ENCODE results near the gene FUT8.

Gene FUT8

DNA sequence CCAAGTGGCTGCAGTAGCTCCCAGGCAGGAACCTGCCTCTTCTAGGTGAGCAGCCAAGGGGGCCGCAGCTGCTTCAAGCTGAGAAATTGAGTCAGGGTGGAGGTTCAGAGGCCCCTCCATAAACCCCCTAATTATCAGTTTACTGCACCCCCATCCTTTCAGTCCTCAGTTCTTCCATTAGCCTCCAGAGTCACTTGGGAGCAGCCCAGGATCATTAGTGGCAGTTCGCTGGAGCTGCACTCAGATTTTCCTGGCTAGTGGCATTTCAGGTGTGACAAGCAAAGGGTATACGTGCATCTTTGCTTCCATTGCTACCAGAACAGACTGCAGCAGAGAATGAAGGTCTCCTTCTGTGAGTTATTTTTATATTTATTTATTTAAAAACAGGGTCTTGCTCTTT lies 358.7 kb downstream of the FUT8 start:
- in situ Hi-C loops (cut with HindIII; ENCODE audit: low pct_ligation_motif_present, low pct_unique_long_range_greater_than_20kb, low sequenced_read_pairs), result no loop called here
- DNase-seq, result no peak

DNA sequence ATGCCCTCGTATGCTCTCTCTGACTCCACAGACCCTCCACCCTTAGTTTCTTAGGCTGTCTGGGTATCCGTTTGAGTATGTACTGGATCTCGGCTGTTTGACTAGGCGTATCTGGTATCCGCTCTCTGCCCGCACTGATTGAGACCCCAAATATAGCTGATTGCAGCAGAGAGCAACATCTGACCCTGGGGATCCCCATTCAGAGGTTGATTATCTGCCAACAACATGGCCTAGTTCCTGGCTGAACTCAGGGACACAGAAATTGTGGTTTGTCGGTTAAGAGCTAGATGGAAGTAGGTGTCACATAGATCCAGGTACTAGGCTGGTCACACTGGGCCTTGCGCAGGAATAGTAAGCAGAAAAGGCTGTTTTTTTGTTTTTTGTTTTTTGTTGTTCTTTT lies 359.9 kb downstream of the FUT8 start:
- DNase-seq, result no peak
- in situ Hi-C loops (cut with HindIII; ENCODE audit: low pct_ligation_motif_present, low pct_unique_long_range_greater_than_20kb, low sequenced_read_pairs), result no loop called here

DNA sequence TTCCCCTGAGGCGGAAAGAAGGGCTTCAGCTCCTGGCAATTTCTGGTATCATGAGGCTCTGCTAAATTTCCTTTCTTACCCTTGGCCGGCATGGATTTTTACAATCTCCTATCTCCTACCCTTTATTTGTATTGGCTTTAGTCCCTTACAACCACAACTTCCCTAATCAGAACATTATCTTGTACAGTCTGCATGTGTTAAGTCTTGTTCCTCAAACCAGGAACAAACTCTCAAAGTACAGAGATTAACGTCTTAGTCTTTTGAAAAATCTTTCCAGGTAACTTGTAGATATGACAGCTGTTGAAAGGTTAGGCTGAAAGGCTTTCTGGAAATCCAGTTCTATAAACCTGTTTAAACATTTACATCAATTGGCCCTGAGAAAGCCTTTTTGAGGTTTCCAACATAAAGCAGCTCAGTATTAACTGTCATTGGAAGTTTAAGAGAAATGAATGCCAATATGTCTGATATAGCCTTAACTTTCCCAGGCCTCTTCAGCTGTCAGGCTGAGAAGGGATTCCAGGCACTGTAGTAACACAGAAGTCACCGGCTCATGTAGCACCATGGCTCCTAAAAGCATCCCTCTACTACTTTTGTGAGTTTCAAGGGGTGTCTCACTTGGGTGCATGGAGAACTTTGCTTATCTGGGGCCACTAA lies 360.5 kb downstream of the FUT8 start:
- in situ Hi-C loops (cut with HindIII; ENCODE audit: low pct_ligation_motif_present, low pct_unique_long_range_greater_than_20kb, low sequenced_read_pairs), result no loop called here
- no peak for DNase-seq

GRCh38 chr14:65774041-65774440 lies 361.5 kb downstream of the FUT8 start:
- in situ Hi-C loops (cut with HindIII; ENCODE audit: low pct_ligation_motif_present, low pct_unique_long_range_greater_than_20kb, low sequenced_read_pairs), result no loop called here
- DNase-seq, result no peak

DNA sequence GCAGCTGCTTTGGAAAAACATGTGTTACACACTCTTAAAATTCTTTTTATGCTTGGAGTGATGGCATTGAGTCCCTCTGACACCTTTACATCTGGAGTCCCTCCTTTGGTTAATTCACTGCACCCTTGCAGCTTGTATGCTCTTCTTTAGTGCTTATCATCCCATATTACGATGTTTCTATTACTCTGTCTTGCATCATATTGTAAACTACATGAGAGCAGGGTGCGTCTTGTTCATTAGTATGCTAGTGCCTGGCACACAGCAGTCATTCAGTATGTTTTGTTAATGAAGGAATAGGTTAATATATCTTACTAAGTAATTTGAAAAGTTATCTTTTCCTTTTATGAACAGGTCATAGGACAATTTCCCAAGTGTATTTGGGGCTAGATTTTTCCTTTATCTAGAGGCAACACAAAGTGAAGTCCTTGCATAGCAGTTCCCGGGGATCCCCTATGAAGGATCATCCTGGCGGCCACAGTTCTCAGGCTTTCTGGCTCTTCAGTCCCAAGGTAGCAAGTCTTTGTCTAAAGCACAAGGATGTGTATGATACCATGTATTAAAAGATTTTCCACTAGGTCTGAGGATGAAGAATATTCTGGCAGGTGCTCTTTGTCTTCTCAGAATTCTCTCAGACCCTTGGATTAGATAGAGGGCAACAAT lies 363.8 kb downstream of the FUT8 start:
- no peak for DNase-seq
- in situ Hi-C loops (cut with HindIII; ENCODE audit: low pct_ligation_motif_present, low pct_unique_long_range_greater_than_20kb, low sequenced_read_pairs), result no loop called here

- DNase-seq, result no peak
- in situ Hi-C loops (cut with HindIII; ENCODE audit: low pct_ligation_motif_present, low pct_unique_long_range_greater_than_20kb, low sequenced_read_pairs), result no loop called here
Observed at GRCh38 chr14:65780566-65780965, 368.0 kb downstream of the FUT8 start.

DNA sequence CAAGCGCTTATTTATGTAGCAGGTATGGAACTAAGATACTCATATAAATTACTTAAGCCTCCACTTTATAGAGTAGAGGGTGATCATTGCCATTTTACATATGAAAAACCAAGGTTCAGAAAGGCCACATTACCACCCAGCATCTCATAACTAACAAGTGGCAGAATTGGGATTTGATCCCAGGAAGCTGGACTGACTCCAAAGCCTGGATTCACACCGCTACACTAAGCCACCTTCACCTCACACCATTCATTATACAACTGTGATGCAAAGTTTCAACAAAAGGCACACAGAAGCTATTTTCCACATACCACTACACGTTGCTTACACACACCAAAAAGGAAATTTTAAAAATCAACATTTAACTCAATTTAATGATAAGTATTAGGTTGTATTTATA lies 370.6 kb downstream of the FUT8 start:
- in situ Hi-C loops (cut with HindIII; ENCODE audit: low pct_ligation_motif_present, low pct_unique_long_range_greater_than_20kb, low sequenced_read_pairs), result no loop called here
- DNase-seq, result no peak

DNA sequence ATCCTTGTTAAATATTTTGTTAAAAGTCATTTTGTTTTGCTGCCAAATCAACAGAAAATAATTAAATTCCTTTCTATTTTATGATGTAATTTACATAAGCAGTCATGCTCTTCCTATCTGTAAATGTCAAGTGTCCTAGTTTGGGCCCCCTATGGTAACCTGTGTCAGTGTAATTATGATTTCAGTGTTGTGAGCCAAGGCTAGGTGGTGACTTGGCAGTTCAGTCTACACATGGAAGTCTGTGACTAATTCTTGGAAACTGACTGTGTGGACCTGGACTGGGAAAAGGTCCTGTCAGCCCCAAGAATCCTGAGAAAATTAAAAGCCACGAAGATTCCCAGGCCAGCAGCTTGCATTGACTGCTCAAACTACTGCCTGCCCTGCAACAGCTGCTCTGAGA lies 371.0 kb downstream of the FUT8 start:
- in situ Hi-C loops (cut with HindIII; ENCODE audit: low pct_ligation_motif_present, low pct_unique_long_range_greater_than_20kb, low sequenced_read_pairs), result no loop called here
- DNase-seq, result no peak

DNA sequence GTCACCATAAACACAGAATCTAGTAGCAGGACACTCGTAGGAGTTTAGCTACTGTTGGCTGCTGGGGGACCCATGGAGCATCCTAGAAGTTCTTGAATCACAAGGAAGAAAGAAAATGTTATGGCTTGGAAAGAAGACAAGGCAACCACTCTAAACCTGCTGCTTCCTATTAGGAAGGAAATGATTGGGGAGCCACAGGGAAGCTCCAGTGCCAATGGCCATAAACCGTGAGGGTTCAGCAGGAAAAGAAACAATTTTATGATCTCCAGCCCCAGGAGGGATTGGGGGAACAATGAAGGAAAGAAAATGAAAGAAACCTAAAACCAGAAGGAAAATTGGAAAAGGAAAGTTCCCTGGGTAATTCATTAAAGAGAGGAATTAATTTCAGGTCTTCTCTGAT lies 372.0 kb downstream of the FUT8 start:
- in situ Hi-C loops (cut with HindIII; ENCODE audit: low pct_ligation_motif_present, low pct_unique_long_range_greater_than_20kb, low sequenced_read_pairs), result no loop called here

DNA sequence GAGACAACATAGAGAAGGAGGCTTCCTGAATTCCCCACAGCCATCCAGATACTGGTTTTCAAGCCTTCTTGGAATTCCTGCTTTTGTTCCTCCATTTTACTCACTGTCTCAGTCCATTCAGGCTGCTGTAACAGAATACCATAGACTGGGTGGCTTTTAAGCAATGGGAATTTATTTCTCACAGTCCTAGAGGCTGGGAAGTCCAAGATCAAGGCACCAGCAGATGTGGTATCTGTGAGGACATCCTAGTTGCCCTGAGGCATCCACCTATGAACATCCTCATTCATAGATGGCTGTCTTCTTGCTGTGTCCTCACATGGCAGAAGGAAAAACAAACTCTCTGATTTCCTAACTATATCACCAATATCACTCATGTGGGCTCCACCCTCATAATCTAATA lies 374.9 kb downstream of the FUT8 start:
- in situ Hi-C loops (cut with HindIII; ENCODE audit: low pct_ligation_motif_present, low pct_unique_long_range_greater_than_20kb, low sequenced_read_pairs), result no loop called here
- no peak for DNase-seq

More for the DNA sequence above, 372.0 kb downstream of the FUT8 start:
- no peak for DNase-seq

- DNase-seq, result no peak
- in situ Hi-C loops (cut with HindIII; ENCODE audit: low pct_ligation_motif_present, low pct_unique_long_range_greater_than_20kb, low sequenced_read_pairs), result no loop called here
Observed at GRCh38 chr14:65788876-65789275, 376.3 kb downstream of the FUT8 start.

DNA sequence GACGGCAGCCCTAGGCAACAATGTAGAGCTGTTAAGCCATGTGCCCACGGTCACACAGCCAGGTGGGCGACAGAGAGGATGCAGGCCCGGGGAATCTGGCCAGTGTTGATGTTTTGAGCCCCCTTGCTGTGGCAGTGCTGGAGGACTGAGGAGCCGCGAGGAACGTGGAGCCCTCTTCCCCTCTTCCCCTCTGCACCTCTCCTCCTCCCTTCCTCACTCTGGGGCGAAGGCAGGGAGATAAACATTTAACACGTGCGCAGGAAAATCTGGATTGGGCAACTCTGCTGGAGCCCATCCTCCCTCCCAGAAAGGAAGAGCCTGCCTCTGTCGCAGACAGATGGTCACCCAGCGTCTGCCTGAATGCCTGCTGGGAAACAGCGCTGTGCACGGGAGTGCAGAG lies 376.8 kb downstream of the FUT8 start:
- in situ Hi-C loops (cut with HindIII; ENCODE audit: low pct_ligation_motif_present, low pct_unique_long_range_greater_than_20kb, low sequenced_read_pairs), result no loop called here
- no peak for DNase-seq

DNA sequence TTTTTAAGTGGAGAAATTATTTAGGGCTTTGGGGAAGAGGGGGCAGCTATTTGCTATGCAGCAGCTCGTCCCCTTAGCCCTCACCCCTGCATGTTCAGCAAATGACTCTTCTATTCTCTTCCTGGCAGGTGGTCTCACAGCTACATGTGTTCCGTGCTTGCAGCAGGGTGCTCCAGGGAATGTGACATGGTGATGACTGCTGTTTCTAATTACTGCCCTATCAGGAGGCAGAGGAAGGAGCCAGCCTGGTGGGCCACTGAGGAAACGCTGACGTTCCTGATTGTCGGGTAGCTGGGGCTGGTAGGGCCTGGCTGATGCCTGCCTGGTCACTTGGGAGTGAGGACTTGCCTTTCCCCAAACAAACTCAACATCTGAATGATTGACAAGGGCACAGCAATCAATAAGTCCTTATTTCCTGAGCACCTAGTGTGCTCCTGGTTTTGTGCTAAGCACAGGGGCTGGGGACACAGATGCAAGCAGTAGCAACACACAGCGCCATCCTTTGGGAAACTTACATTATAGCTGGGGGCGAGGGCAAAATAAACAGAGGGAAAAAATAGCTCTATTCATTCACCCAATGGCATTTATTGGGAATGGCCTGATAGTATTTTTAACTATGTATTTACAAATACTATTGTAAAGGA lies 377.8 kb downstream of the FUT8 start:
- in situ Hi-C loops (cut with HindIII; ENCODE audit: low pct_ligation_motif_present, low pct_unique_long_range_greater_than_20kb, low sequenced_read_pairs), result no loop called here
- DNase-seq, result no peak

- in situ Hi-C loops (cut with HindIII; ENCODE audit: low pct_ligation_motif_present, low pct_unique_long_range_greater_than_20kb, low sequenced_read_pairs), result no loop called here
- peak; percentile 25 for DNase-seq
Observed at GRCh38 chr14:65791191-65791981, 378.9 kb downstream of the FUT8 start.

DNA sequence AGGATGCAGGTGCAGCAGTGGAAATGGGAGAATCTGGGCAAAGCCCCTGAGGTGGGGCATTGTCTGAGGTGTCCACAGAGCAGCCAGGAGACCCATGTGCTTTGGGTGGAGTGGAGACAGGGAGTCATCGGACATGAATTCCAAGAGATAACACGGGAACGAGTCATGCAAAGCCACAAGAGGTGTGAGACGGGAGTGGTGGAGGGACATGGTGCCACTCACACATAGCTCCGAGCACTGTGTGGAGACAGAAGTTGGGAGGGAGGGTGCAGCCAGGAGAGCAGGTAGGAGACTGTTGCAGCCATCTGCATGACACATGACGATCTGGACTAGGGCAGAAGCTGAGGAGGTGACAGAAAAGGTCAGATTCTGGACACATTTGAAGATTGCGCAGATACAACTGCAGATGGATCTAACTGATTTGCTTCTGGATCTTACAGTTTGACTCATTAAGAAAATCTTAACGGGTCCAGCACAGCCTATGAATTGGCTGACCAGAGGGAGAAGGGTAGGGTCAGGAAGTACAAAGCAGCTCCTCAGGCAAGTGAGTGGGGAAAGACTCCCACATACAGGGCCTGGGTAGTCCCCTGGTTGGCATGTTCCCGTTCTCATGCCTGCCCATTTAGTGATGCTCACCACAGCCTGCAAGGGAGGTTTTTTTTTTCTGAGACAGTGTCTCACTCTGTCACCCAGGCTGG lies 379.8 kb downstream of the FUT8 start:
- DNase-seq, result peak; percentile 28
- in situ Hi-C loops (cut with HindIII; ENCODE audit: low pct_ligation_motif_present, low pct_unique_long_range_greater_than_20kb, low sequenced_read_pairs), result no loop called here

Data from ACHN (cell line).